ENCODE measurements around the gene PTAFR. TPM values are rescaled to one million over a fixed set of nuclear protein-coding genes. Genes with fewer than 3 reads are reported as not detected.

The PTAFR gene
- polyA plus RNA-seq, 1 donor (not counting 4 experiments of a cell fraction or from before 2014, with no cell fraction given), result 19.6 TPM

DNA sequence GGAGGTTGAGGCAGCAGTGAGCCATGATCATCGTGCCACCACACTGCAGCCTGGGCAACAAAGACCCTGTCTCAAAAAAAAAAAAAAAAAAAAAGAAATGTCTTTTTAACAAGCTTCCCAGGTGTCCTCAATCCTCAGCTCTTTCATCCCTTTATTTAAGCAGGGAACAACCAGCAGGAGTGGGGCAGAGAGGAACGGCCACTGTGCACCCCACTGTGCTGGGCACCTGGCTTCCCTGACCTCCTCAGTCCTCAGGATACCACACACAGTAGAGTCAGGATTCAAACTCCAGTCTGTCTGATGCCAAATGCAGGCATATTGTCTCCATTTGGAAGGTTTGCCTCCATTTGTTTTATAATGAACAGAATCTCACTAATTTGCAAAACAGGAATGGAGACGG lies 19.8 kb upstream of the PTAFR start:
- H3K79me2 ChIP-seq (ENCODE audit: control insufficient read depth, insufficient read depth, low read length), result no peaks in the 10 kb centered on the region
- peak overlapping the region; percentile 1 for H2AFZ ChIP-seq (ENCODE audit: control insufficient read depth, low read length)
- H3K9me1 ChIP-seq (ENCODE audit: control insufficient read depth, extremely low read depth, insufficient read depth, low read length), result no peaks in the 10 kb centered on the region
- H3K4me1 ChIP-seq (ENCODE audit: control insufficient read depth, extremely low read depth, insufficient read depth, low read length), result peaks cover 45% of the 10 kb centered on the region
- dilution Hi-C loops (cut with MboI; ENCODE audit: extremely low pct_ligation_motif_present, low sequenced_read_pairs), result no loop called here
- no peak for TF ChIP-seq EZH2 (IDR thresholded peaks at IDR 0.05; ENCODE audit: low read length)
- TF ChIP-seq, protein P1, sequence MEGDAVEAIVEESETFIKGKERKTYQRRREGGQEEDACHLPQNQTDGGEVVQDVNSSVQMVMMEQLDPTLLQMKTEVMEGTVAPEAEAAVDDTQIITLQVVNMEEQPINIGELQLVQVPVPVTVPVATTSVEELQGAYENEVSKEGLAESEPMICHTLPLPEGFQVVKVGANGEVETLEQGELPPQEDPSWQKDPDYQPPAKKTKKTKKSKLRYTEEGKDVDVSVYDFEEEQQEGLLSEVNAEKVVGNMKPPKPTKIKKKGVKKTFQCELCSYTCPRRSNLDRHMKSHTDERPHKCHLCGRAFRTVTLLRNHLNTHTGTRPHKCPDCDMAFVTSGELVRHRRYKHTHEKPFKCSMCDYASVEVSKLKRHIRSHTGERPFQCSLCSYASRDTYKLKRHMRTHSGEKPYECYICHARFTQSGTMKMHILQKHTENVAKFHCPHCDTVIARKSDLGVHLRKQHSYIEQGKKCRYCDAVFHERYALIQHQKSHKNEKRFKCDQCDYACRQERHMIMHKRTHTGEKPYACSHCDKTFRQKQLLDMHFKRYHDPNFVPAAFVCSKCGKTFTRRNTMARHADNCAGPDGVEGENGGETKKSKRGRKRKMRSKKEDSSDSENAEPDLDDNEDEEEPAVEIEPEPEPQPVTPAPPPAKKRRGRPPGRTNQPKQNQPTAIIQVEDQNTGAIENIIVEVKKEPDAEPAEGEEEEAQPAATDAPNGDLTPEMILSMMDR (optimal IDR thresholded peaks at IDR 0.05 in 1 of 3, IDR thresholded peaks at IDR 0.05 in 1 of 3, conservative IDR thresholded peaks at IDR 0.05 in 1 of 3; ENCODE audit: extremely low read depth in 1 of 3, insufficient read depth in 2 of 3, low read length in 3 of 3), result no peak
- no peak overlapping the region for H3K4me3 ChIP-seq (ENCODE audit: control insufficient read depth in 2 of 3, extremely low read depth in 1 of 3, insufficient read depth in 2 of 3, low read depth in 1 of 3, low read length in 3 of 3)
- no peak for DNase-seq (ENCODE audit: low read depth, low spot score)
- H4K20me1 ChIP-seq (ENCODE audit: control insufficient read depth, extremely low read depth, insufficient read depth, low read length), result no peaks in the 10 kb centered on the region
- H3K4me2 ChIP-seq (ENCODE audit: control insufficient read depth, extremely low read depth, insufficient read depth, low read depth, low read length), result peak overlapping the region; percentile 43
- no peak for FAIRE-seq
- peaks cover 2 to 15% of the 10 kb centered on the region in 2 experiments for H3K36me3 ChIP-seq (ENCODE audit: control insufficient read depth in 2 of 2, extremely low read depth in 1 of 2, insufficient read depth in 2 of 2, low read length in 2 of 2)
- peak overlapping the region; percentile 51 for H3K27ac ChIP-seq (ENCODE audit: control insufficient read depth, insufficient read depth, low read length)
- H3K9me3 ChIP-seq (ENCODE audit: control insufficient read depth, low read depth, low read length), result no peaks in the 10 kb centered on the region
- H3K27me3 ChIP-seq (ENCODE audit: control insufficient read depth, extremely low read depth, insufficient read depth, low read length), result no peaks in the 10 kb centered on the region
- H3K9ac ChIP-seq (ENCODE audit: control insufficient read depth, extremely low read depth, insufficient read depth, low read length), result peak overlapping the region; percentile 14

DNA sequence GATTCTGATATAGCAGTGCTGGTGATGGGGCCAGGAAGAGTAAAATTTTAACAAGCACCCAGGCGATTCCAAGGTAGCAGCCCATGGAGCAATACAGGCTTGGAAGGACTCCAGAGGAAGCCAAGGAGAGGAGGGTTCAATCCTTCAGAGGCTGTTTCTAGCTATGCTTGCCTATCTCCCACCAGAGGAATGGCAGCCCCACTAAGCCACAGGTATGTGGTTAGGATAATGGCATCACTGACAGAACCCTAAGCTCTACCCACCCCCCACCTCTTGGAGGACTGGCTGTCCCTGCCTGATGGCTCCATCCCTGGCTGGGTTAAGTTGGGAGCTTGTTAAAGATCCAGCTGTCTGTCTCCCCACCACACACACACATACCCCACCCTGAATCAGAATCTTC lies 19.3 kb upstream of the PTAFR start:
- Histone ChIP-seq H3K4me1 (ENCODE audit: control insufficient read depth, extremely low read depth, insufficient read depth, low read length) (peaks cover 47% of the 10 kb centered on the region), H3K27me3 (ENCODE audit: control insufficient read depth, extremely low read depth, insufficient read depth, low read length) (no peaks in the 10 kb centered on the region), H2AFZ (ENCODE audit: control insufficient read depth, low read length) (no peak overlapping the region), H3K9me3 (ENCODE audit: control insufficient read depth, low read depth, low read length) (no peaks in the 10 kb centered on the region), H3K79me2 (ENCODE audit: control insufficient read depth, insufficient read depth, low read length) (no peaks in the 10 kb centered on the region), H4K20me1 (ENCODE audit: control insufficient read depth, extremely low read depth, insufficient read depth, low read length) (no peaks in the 10 kb centered on the region), H3K4me3 (ENCODE audit: control insufficient read depth in 2 of 3, extremely low read depth in 1 of 3, insufficient read depth in 2 of 3, low read depth in 1 of 3, low read length in 3 of 3) (no peak overlapping the region), H3K9me1 (ENCODE audit: control insufficient read depth, extremely low read depth, insufficient read depth, low read length) (no peaks in the 10 kb centered on the region), H3K27ac (ENCODE audit: control insufficient read depth, insufficient read depth, low read length) (no peak overlapping the region), H3K36me3 (ENCODE audit: control insufficient read depth in 2 of 2, extremely low read depth in 1 of 2, insufficient read depth in 2 of 2, low read length in 2 of 2) (peaks cover 2 to 12% of the 10 kb centered on the region in 2 experiments), H3K9ac (ENCODE audit: control insufficient read depth, extremely low read depth, insufficient read depth, low read length) (no peak overlapping the region), H3K4me2 (ENCODE audit: control insufficient read depth, extremely low read depth, insufficient read depth, low read depth, low read length) (no peak overlapping the region)
- FAIRE-seq (no peak), DNase-seq (ENCODE audit: low read depth, low spot score) (no peak)
- dilution Hi-C loops (cut with MboI; ENCODE audit: extremely low pct_ligation_motif_present, low sequenced_read_pairs), result no loop called here
- no peak for TF ChIP-seq EZH2 (IDR thresholded peaks at IDR 0.05; ENCODE audit: low read length)
- TF ChIP-seq, protein P1 (optimal IDR thresholded peaks at IDR 0.05 in 1 of 3, IDR thresholded peaks at IDR 0.05 in 1 of 3, conservative IDR thresholded peaks at IDR 0.05 in 1 of 3; ENCODE audit: extremely low read depth in 1 of 3, insufficient read depth in 2 of 3, low read length in 3 of 3), result no peak

Measured in keratinocyte (primary cell).